Fibroblast of skin of scalp (primary cell): Measurements from ENCODE around the gene CYP46A1.
"Not testable (repeated sequence)": the region's sequence is repeated elsewhere in the genome, so short reads cannot be mapped to it uniquely, and the experiment has no call there.

ENCODE experiments used
- DNase-seq: peaks from one replicate; pipeline ENCODE4 v3.0.0-alpha.2; 2013

The CYP46A1 gene

GRCh38 chr14:99657645-99658155 is 26.4 kb upstream of the CYP46A1 start:
- DNase-seq, result no peak

DNA sequence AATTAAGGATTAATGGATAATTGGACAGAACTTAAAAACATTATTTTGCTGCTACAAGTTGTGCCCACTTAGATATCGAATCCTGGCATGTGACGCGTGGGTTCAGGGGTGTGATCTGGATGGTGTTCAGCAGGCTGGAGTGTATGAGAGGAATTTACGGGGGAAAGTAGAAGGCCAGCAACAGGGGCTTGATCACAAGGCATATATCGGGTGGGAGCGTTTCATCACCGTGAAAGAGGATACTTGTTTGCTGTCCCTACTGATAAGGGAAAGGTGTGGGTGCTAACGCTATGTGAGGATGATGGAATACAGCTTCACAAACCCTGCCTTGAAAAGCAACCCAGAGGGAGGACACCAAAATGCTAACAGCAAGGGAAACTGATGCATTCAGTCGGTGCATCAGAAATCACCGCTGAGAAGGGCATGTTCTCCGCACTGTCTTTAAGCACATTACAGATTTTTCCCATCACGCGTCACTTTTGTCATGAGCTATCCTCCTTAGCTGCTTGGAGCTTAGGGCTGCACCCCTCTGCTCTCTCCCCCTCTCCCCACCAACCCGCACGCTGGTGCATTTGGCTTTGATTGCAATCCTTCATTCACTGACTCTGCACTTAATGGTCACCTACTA is 25.8 kb upstream of the CYP46A1 start:
- DNase-seq, result no peak

DNA sequence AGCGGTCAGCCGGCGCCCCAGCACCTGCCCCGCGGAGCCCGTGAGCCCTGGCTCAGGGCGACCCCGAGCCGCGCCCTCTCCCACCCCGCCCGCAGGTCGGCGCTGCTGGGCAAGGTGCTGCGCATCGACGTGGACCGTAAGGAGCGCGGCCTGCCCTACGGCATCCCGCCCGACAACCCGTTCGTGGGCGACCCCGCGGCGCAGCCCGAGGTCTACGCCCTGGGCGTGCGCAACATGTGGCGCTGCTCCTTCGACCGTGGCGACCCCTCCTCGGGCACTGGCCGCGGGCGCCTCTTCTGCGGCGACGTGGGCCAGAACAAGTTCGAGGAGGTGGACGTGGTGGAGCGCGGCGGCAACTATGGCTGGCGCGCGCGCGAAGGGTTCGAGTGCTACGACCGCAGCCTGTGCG is 24.8 kb upstream of the CYP46A1 start:
- no peak for DNase-seq

- DNase-seq, result no peak
Observed at GRCh38 chr14:99660006-99660566, 24.0 kb upstream of the CYP46A1 start.

GRCh38 chr14:99660794-99661193 is 23.3 kb upstream of the CYP46A1 start:
- peak; percentile 81 for DNase-seq

DNA sequence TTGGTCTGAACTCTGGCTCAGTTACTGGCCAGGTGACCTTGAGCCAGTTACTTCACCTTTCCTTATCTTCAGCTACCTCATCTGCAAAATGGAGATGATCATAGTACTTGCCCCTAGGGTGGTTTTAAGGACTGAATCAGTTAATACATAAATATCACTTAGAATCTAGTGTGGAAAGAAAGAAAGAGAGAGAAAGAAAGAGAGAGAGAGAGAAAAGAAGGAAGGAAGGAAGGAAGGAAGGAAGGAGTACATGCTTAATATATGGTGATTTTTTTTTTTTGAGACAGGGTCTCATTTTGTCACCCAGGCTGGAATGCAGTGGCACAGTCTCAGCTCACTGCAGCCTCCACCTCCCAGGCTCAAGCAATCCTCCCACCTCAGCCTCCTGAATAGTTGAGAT is 22.9 kb upstream of the CYP46A1 start:
- DNase-seq, result not testable (repeated sequence)

DNA sequence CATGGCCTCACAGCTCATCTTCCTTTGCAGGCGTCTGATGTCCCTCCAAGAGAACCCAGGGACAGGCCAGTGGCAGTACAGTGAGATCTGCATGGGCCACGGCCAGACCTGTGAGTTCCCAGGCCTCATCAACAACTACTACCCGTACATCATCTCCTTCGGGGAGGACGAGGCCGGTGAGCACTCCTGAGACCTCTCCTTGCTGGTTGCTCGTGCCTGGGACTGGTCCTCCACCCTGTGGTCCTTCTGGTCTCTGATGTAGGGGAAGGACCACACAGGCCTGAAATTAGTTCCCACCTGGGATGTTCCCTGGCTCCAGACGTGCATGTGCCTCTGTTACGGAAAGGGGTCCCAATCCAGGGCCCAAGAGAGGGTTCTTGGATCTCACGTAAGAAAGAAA is 21.3 kb upstream of the CYP46A1 start:
- no peak for DNase-seq

- DNase-seq, result no peak
Observed at GRCh38 chr14:99663386-99664057, 20.6 kb upstream of the CYP46A1 start.

- DNase-seq, result no peak
Observed at GRCh38 chr14:99664058-99664936, 19.8 kb upstream of the CYP46A1 start.

GRCh38 chr14:99664937-99665273 is 19.2 kb upstream of the CYP46A1 start:
- no peak for DNase-seq

DNA sequence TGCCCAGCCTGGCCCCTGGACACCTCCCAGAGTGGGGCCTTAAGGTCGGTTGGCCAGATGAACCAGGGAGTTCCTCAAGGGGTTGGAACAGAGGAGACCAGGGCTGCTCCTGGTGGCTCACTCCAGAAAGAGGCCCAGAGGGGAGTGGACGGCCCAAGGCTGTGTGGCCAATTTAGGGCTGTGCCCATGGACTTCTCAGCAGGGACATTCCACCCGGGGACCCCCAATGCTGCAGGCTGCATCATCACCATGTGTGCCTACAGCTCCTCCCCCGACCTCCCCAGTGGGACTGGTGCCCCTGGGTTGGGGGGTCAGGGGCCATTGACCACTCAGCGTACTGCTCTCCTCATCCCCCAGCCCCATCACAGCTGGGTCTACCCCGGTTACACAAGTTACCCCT is 17.6 kb upstream of the CYP46A1 start:
- no peak for DNase-seq

GRCh38 chr14:99667045-99667444 is 17.1 kb upstream of the CYP46A1 start:
- no peak for DNase-seq

- DNase-seq, result no peak
Observed at GRCh38 chr14:99667821-99668220, 16.3 kb upstream of the CYP46A1 start.

- no peak for DNase-seq
Observed at GRCh38 chr14:99668307-99669295, 15.5 kb upstream of the CYP46A1 start.

DNA sequence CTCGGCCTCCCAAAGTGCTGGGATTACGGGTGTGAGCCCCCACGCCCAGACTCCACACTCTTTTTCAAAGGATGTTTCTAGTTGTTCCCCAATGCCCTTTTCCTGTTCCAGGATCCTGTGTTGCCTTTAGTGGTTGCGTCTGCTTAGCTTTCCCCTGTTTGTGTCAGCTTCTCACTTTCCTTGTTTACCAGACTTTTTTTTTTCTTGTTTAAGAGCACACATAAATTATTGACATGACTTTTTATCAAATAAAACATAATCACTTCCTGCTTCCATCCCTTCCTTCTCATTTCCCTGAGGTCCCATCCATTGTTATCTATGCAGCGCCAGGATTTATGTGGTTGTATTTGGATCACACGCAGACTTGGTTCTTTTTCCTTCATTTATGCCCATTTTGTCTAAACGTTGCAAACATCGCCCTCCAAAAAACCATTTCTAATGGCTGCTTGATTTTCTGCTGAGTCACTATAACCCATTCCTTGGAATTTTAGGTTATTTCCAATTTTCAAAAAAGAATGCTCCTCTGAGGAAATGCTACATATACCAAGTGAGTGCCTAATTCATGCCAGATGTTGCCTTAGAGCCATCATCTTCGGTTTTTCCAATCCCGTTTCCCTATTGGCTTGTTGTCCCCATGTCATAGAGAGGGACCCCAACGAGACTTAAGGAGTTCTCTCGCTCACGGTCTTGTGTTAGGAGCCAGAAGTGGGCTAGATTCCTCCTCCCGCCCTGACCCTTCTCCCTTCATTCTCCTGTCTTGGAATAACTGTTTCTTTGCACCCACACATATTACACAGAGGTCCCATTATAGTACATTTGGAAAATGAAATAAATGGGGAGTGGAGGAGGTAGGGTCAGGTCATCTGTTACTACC is 13.5 kb upstream of the CYP46A1 start:
- DNase-seq, result peak; percentile 68

- DNase-seq, result no peak
Observed at GRCh38 chr14:99671235-99672224, 12.6 kb upstream of the CYP46A1 start.

- no peak for DNase-seq
Observed at GRCh38 chr14:99672506-99673304, 11.4 kb upstream of the CYP46A1 start.

DNA sequence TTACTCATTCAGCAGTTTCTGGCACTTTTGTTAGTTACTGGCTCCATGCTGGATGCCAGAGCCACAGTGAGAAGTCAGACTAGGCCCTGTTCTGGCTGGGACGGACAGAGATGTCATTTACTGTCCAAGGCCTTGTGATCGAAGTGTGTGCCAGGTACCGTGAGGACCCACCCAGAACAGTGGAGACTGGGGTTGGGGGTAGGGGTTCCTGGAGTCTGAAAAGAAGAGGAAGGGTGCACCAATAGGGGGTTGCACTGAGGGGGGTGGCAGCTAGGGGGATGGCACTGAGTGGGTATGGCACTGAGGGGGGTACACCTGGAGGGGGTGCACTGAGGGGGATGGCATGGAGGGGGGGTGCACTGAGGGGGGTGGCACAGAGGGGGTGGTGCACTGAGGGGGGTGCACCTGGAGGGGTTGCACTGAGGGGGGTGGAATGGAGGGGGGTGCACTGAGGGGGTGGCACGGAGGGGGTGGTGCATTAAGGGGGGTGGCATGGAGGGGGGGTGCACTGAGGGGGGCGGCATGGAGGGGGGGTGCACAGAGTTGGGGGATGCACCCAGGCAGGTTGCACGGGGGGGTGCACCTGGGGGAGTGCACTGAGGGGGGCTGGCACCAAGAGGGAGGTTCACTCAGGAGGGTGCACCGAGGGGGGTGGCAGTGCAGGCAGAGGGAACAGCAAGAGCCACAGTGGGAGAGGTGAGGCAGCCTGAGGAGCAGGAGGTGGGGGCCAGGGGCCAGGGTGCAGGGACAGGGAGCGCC is 10.6 kb upstream of the CYP46A1 start:
- DNase-seq, result no peak
